Mesothelial cell of epicardium (in vitro differentiated cells): ENCODE results near the gene PRPF6. TPM values are rescaled to one million over a fixed set of nuclear protein-coding genes. Genes with fewer than 3 reads are reported as not detected.
"Not testable (repeated sequence)": the region's sequence is repeated elsewhere in the genome, so short reads cannot be mapped to it uniquely, and the experiment has no call there.

Experiments
- DNase-seq, 2 experiments: peaks; one replicate each; pipeline ENCODE4 v3.0.0; 2021; ENCODE audit warnings: low spot score in 2 of 2; ENCODE audit not compliant: unreplicated experiment in 2 of 2
- H3K27ac Mint-ChIP-seq: 2 replicates; pipeline ENCODE4 v1.8.0; 2021; ENCODE audit warnings: mixed read lengths
- H3K27me3 Mint-ChIP-seq: 2 replicates; pipeline ENCODE4 v1.8.0; 2021; ENCODE audit warnings: low read depth, mixed read lengths
- H3K36me3 Mint-ChIP-seq: 2 replicates; pipeline ENCODE4 v1.8.0; 2021; ENCODE audit warnings: mixed read lengths
- H3K4me1 Mint-ChIP-seq: 2 replicates; pipeline ENCODE4 v1.8.0; 2021; ENCODE audit warnings: mixed read lengths
- H3K4me3 Mint-ChIP-seq: 2 replicates; pipeline ENCODE4 v1.8.0; 2021; ENCODE audit warnings: mild to moderate bottlenecking, moderate library complexity, mixed read lengths
- H3K9me3 Mint-ChIP-seq: 2 replicates; pipeline ENCODE4 v1.8.0; 2021; ENCODE audit warnings: mixed read lengths
- total RNA-seq: library from RNA; stranded (reverse); gene quantifications from 3 replicates; pipeline ENCODE4 v1.2.1, GENCODE V29; 2021
- TF ChIP-seq, protein P1 (sequence below): fragments of 200-600 bp; sonication (generic); IDR thresholded peaks from one replicate; pipeline ENCODE4 v1.5.0; 2021; ENCODE audit warnings: antibody characterized with exemption; ENCODE audit not compliant: unreplicated experiment

The PRPF6 gene
- total RNA-seq, 1 donor from 2014 or later, result 65.9 TPM

- peak overlapping the region; percentile 67 for H3K27ac Mint-ChIP-seq
- H3K9me3 Mint-ChIP-seq, result no peaks in the 10 kb centered on the region
- H3K4me1 Mint-ChIP-seq, result peaks cover 21% of the 10 kb centered on the region
- DNase-seq, result no peak
- H3K4me3 Mint-ChIP-seq, result peak overlapping the region; percentile 75
- peaks cover 11% of the 10 kb centered on the region for H3K36me3 Mint-ChIP-seq
- TF ChIP-seq, protein P1, sequence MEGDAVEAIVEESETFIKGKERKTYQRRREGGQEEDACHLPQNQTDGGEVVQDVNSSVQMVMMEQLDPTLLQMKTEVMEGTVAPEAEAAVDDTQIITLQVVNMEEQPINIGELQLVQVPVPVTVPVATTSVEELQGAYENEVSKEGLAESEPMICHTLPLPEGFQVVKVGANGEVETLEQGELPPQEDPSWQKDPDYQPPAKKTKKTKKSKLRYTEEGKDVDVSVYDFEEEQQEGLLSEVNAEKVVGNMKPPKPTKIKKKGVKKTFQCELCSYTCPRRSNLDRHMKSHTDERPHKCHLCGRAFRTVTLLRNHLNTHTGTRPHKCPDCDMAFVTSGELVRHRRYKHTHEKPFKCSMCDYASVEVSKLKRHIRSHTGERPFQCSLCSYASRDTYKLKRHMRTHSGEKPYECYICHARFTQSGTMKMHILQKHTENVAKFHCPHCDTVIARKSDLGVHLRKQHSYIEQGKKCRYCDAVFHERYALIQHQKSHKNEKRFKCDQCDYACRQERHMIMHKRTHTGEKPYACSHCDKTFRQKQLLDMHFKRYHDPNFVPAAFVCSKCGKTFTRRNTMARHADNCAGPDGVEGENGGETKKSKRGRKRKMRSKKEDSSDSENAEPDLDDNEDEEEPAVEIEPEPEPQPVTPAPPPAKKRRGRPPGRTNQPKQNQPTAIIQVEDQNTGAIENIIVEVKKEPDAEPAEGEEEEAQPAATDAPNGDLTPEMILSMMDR, result no peak
- no peaks in the 10 kb centered on the region for H3K27me3 Mint-ChIP-seq
Observed at GRCh38 chr20:63957690-63958441, 23.1 kb upstream of the PRPF6 start.

- Mint-ChIP-seq H3K36me3 (peaks cover 12% of the 10 kb centered on the region), H3K4me3 (no peak overlapping the region)
Observed at GRCh38 chr20:63958471-63958870, 22.5 kb upstream of the PRPF6 start.

GRCh38 chr20:63958964-63959698, 21.8 kb upstream of the PRPF6 start:
- Mint-ChIP-seq H3K36me3 (peaks cover 15% of the 10 kb centered on the region), H3K4me1 (peaks cover 14% of the 10 kb centered on the region), H3K27me3 (no peaks in the 10 kb centered on the region), H3K4me3 (no peak overlapping the region), H3K9me3 (no peaks in the 10 kb centered on the region), H3K27ac (no peak overlapping the region)
- TF ChIP-seq, protein P1, result no peak
- DNase-seq, result no peak

More at GRCh38 chr20:63958471-63958870, 22.5 kb upstream of the PRPF6 start:
- no peak overlapping the region for H3K27ac Mint-ChIP-seq
- TF ChIP-seq, protein P1, result no peak
- no peaks in the 10 kb centered on the region for H3K9me3 Mint-ChIP-seq
- no peak for DNase-seq
- H3K4me1 Mint-ChIP-seq, result peaks cover 21% of the 10 kb centered on the region
- H3K27me3 Mint-ChIP-seq, result no peaks in the 10 kb centered on the region

- TF ChIP-seq, protein P1, result no peak
- no peak overlapping the region for H3K27ac Mint-ChIP-seq
- peaks cover 15% of the 10 kb centered on the region for H3K36me3 Mint-ChIP-seq
- H3K27me3 Mint-ChIP-seq, result no peaks in the 10 kb centered on the region
- peaks cover 9% of the 10 kb centered on the region for H3K4me1 Mint-ChIP-seq
- H3K4me3 Mint-ChIP-seq, result no peak overlapping the region
- H3K9me3 Mint-ChIP-seq, result no peaks in the 10 kb centered on the region
- DNase-seq, result no peak
Observed at GRCh38 chr20:63959699-63960075, 21.2 kb upstream of the PRPF6 start.

- H3K4me1 Mint-ChIP-seq, H3K9me3 Mint-ChIP-seq, H3K4me3 Mint-ChIP-seq, H3K27me3 Mint-ChIP-seq, DNase-seq, H3K27ac Mint-ChIP-seq: not testable (repeated sequence)
- peaks cover 15% of the 10 kb centered on the region for H3K36me3 Mint-ChIP-seq
Observed at GRCh38 chr20:63960654-63961621, 20.0 kb upstream of the PRPF6 start.
